ENCODE data around the gene NAT14. TPM values are rescaled to one million over a fixed set of nuclear protein-coding genes. Genes with fewer than 3 reads are reported as not detected.
"Not testable (repeated sequence)": the region's sequence is repeated elsewhere in the genome, so short reads cannot be mapped to it uniquely, and the experiment has no call there.

The NAT14 gene
- total RNA-seq, 2 donors from 2014 or later: 3.4 to 3.8 TPM

DNA sequence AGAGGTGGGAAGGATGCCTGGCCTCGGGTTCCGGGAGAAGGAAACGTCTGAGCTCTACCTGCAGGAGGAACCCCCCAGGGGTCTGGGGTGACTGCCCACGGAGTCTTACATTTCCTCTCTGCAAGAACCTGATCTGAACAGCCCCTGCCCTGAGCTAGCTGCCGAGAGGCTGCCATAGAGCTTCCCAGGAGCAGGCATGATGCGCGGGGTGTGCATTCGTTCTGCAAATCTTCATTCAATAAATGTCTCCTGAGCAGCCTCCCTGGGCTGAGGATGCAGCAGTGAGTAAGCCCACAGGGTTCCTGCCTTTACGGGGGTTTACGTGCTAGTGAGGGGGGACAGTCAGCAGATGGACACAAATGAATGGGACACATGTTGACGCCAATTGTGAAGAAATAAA lies 40.3 kb upstream of the NAT14 start:
- H3K4me3 ChIP-seq: no peak overlapping the region
- H3K9me3 ChIP-seq: no peaks in the 10 kb centered on the region
- peaks cover 23% of the 10 kb centered on the region for H3K27me3 ChIP-seq (replicated peaks; ENCODE audit: insufficient read depth)
- no peak overlapping the region for H3K27ac ChIP-seq
- H3K36me3 ChIP-seq: no peaks in the 10 kb centered on the region
- TF ChIP-seq CTCF (IDR thresholded peaks at IDR 0.05): no peak
- no peak for DNase-seq (ENCODE audit: low spot score)
- peaks cover 0 to 10% of the 10 kb centered on the region in 2 donors for H3K4me1 ChIP-seq (ENCODE audit: control insufficient read depth in 1 of 2, low read depth in 2 of 2)
- ATAC-seq (ENCODE audit: insufficient number of reproducible peaks, low FRiP score, low read depth): no peak

DNA sequence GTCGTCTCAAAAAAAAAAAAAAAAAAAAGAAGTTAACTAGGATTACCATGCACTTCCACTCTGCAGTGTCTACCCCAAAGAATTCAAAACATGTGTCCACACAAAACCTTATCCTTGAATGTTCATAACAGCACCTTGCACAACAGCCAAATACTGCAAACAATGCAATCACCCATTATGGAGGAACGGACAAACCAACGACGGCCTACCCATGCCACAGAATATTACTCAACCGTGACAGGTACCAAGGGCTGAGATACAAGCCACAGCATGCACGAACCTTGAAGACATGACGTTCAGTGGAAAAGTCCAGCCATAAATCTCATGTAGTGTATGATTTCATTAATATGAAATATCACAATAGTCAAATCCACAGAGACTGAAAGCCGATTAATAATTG lies 38.9 kb upstream of the NAT14 start:
- Histone ChIP-seq H3K4me1 (ENCODE audit: control insufficient read depth in 1 of 2, low read depth in 2 of 2) (peaks cover 0 to 5% of the 10 kb centered on the region in 2 donors), H3K27me3 (replicated peaks; ENCODE audit: insufficient read depth) (peaks cover 11% of the 10 kb centered on the region), H3K4me3 (no peak overlapping the region), H3K9me3 (no peaks in the 10 kb centered on the region), H3K36me3 (no peaks in the 10 kb centered on the region), H3K27ac (no peak overlapping the region)
- ATAC-seq (ENCODE audit: insufficient number of reproducible peaks, low FRiP score, low read depth) (no peak), DNase-seq (ENCODE audit: low spot score) (no peak)
- no peak for TF ChIP-seq CTCF (IDR thresholded peaks at IDR 0.05)

- H3K9me3 ChIP-seq: no peaks in the 10 kb centered on the region
- H3K27me3 ChIP-seq (replicated peaks; ENCODE audit: insufficient read depth): peaks cover 5% of the 10 kb centered on the region
- H3K4me3 ChIP-seq: no peak overlapping the region
- no peak for DNase-seq (ENCODE audit: low spot score)
- no peaks in the 10 kb centered on the region for H3K36me3 ChIP-seq
- no peak for TF ChIP-seq CTCF (IDR thresholded peaks at IDR 0.05)
- peaks cover 10 to 14% of the 10 kb centered on the region in 2 donors for H3K4me1 ChIP-seq (ENCODE audit: control insufficient read depth in 1 of 2, low read depth in 2 of 2)
- no peak overlapping the region for H3K27ac ChIP-seq
- no peak for ATAC-seq (ENCODE audit: insufficient number of reproducible peaks, low FRiP score, low read depth)
These were observed 37.4 kb upstream of the NAT14 start for GRCh38 chr19:55447421-55448174.

DNA sequence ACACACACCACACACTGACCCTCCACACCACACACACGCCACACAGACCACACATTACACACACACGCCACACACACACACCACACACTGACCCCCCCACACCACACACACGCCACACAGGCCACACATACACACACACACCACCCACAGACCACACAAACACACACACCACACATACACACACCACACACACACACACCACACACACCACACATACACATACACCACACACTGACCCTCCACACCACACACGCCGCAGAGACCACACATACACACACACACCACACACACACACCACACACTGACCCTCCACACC lies 36.9 kb upstream of the NAT14 start:
- not testable (repeated sequence) for H3K9me3 ChIP-seq; H3K27ac ChIP-seq; H3K27me3 ChIP-seq (replicated peaks; ENCODE audit: insufficient read depth); H3K4me3 ChIP-seq; H3K36me3 ChIP-seq; DNase-seq (ENCODE audit: low spot score); ATAC-seq (ENCODE audit: insufficient number of reproducible peaks, low FRiP score, low read depth)
- H3K4me1 ChIP-seq (ENCODE audit: control insufficient read depth in 1 of 2, low read depth in 2 of 2): peaks cover 10 to 19% of the 10 kb centered on the region in 2 donors

GRCh38 chr19:55449469-55449868 lies 35.5 kb upstream of the NAT14 start:
- Histone ChIP-seq H3K4me1 (ENCODE audit: control insufficient read depth in 1 of 2, low read depth in 2 of 2) (peaks cover 10 to 19% of the 10 kb centered on the region in 2 donors), H3K9me3 (no peaks in the 10 kb centered on the region), H3K4me3 (no peak overlapping the region), H3K36me3 (no peaks in the 10 kb centered on the region), H3K27ac (no peak overlapping the region), H3K27me3 (replicated peaks; ENCODE audit: insufficient read depth) (no peaks in the 10 kb centered on the region)
- DNase-seq (ENCODE audit: low spot score): no peak
- ATAC-seq (ENCODE audit: insufficient number of reproducible peaks, low FRiP score, low read depth): no peak
- no peak for TF ChIP-seq CTCF (IDR thresholded peaks at IDR 0.05)
